SH-SY5Y (cell line): Measurements from ENCODE around the gene TANGO6.

Source experiments
- GATA2 ChIP-seq: IDR thresholded peaks from 2 replicates; pipeline ENCODE4 v1.6.1; 2011; ENCODE audit warnings: mild to moderate bottlenecking, low read depth, low read length
- GATA3 ChIP-seq: IDR thresholded peaks from 2 replicates; pipeline ENCODE4 v1.6.1; 2011; ENCODE audit warnings: low read depth, mild to moderate bottlenecking, low read length, moderate library complexity

DNA sequence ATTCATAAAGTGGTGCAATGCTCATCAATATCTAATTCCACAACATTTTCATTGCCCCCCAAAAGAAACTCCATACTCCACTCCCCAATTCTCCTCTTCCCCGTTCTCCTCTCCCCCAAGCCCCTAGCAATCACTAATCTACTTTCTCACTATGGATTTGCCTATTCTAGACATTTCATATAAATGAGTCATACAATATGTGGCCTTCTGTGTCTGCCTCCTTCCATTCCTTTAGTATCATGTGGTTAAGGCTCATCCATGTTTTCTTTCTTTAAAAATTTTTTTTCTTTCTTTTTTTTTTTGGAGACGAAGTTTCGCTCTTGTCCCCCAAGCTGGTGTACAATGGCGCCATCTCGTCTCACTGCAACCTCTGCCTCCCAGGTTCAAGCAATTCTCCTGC, 205.8 kb downstream of the TANGO6 start:
- TF ChIP-seq GATA3, result no peak
- TF ChIP-seq GATA2, result no peak
